ENCODE data around the gene FHOD3.

DNA sequence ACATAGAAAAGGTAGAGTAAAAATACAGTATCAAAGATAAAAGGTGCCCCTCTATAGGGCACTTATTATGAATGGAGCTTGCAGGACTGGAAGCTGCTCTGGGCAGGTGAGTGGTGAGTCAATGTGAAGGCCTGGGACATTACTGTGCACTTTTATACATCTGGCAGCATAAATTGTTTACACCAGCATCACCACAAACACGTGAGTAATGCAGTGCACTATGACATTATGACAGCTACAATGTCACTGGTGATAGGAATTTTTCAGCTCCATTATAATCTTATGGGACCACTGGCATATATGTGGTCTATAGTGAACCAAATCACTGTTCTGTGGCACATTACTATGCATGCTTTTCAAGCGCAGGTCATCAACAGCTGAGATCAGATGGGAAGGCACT is 483.2 kb downstream of the FHOD3 start:
- TF ChIP-seq, protein P1, sequence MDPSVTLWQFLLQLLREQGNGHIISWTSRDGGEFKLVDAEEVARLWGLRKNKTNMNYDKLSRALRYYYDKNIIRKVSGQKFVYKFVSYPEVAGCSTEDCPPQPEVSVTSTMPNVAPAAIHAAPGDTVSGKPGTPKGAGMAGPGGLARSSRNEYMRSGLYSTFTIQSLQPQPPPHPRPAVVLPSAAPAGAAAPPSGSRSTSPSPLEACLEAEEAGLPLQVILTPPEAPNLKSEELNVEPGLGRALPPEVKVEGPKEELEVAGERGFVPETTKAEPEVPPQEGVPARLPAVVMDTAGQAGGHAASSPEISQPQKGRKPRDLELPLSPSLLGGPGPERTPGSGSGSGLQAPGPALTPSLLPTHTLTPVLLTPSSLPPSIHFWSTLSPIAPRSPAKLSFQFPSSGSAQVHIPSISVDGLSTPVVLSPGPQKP (IDR thresholded peaks at IDR 0.05; ENCODE audit: low read depth, low read length): no peak
- TF ChIP-seq CEBPB (IDR thresholded peaks at IDR 0.05): no peak
- TF ChIP-seq CTCF (IDR thresholded peaks at IDR 0.05): no peak
- TF ChIP-seq, protein P2, sequence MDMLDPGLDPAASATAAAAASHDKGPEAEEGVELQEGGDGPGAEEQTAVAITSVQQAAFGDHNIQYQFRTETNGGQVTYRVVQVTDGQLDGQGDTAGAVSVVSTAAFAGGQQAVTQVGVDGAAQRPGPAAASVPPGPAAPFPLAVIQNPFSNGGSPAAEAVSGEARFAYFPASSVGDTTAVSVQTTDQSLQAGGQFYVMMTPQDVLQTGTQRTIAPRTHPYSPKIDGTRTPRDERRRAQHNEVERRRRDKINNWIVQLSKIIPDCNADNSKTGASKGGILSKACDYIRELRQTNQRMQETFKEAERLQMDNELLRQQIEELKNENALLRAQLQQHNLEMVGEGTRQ (IDR thresholded peaks at IDR 0.05): no peak
